ENCODE results near the gene CSTF3.
"Not testable (repeated sequence)": the region's sequence is repeated elsewhere in the genome, so short reads cannot be mapped to it uniquely, and the experiment has no call there.

Gene CSTF3

DNA sequence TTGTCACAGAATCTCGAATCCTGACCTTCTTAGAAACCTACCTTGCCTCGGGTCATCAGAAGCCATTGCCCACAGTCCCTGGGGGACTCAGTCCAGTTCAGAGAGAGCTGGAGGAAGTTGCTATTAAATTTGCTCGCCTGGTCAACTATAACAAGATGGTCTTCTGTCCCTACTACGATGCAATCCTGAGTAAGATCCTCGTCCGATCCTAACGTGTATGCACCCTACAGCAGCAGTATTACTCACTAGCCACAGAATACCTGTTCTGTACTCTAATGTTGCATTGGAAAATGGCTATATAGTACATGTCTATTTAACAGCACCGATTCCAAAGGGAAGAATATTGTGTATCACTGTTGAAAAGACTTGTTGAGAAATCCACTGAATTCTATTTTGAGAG lies 88.8 kb downstream of the CSTF3 start:
- no peak for DNase-seq

DNA sequence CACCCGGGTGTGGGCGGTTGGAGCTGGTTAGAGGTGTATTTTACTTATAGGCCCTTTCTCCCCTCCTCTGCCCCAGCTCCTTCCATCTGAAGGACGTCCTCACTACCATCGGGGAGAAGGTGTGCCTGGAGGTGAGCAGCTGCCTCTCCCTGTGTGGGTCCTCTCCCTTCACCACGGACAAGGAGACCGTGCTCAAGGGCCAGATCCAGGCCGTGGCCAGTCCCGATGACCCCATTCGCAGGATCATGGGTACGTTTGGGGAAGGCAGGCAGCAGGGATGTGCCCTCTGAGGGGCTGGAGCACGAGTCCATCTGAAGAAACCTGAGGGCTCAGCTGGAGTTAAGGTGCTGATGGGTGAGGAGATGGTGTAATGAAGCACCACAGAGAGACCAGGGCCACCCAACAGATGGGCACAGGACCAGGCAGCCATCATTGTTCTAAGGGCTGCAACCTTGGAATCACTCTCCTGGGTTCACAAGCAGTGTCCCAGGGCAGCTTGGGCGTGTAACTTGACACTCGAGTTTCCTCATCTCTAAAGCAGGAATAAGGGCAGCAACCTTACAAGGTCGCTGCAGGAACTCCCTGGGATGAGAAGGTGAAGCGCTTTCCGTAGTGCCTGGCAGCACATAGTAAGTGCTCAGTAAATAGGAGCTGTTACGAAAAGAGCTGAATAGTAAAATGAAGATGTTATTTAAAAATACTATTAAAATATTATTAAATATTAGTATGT lies 92.5 kb downstream of the CSTF3 start:
- DNase-seq: no peak

DNA sequence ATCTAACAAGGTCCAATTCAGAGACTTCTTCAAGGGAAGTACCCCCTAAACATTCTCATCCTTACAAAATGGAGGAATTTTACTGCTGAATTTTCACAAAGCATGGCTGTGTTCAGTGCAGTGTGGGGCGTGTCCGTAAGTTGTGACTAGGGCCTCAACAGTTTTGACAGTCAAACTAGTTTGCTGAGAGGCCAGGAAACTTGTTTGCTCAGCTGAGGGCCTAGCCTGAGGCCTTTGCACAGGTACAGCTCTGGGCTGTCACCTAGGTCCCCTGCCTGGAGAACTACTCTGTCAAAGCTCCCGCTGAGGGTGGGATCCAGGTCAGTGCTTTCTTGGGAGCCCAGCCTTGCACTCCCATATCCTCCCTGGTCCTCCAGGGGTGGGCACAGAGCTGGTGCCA lies 94.0 kb downstream of the CSTF3 start:
- DNase-seq: no peak

DNA sequence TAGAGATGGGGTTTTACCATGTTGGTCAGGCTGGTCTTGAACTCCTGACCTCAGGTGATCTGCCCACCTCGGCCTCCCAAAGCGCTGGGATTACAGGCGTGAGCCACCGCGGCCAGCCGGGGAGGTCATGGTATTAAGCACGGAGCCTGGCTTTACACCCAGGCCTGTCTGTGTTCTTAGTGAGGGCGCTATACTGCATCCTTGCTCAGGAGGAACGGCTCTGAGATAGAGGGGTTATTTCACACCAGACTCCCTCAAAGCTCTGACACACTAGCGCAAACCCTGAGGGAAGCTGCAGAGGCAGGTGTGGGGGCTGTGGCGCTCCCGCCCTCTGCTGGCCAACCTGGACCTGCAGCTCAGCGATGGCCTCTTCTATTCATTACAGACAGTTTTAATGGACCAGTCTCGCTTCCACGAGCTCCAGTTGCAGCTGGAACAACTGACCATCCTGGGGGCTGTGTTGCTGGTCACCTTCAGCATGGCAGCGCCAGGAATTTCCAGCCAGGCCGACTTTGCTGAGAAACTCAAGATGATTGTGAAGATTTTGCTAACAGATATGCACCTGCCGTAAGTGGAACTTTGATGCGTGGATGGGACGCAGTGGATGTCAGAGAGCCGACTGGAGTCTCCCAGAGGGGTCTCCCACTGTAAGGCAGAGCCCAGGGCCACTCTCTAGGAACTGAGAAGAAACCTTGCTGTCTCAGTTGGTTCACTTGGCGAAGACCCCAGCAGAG lies 95.7 kb downstream of the CSTF3 start:
- DNase-seq: peak; percentile 72 to 73

DNA sequence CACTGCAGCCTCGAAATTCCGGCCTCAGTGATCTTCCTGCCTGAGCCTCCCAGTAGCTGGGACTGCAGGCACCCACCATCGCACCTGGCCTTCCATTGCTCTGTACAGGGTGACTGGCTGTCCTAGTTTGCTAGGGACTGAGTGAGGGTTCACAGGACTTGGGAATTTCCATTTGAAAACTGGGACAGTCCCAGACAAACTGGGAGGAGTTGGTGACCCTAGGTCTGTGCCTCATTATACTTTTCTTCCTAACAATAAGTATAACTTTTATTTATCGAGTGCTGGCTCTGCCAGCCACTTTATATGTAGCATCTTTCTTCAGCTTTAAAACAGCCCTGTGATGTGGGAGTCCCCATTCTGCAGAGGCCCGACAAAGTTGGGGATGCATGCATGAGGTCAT lies 96.4 kb downstream of the CSTF3 start:
- no peak for DNase-seq

DNA sequence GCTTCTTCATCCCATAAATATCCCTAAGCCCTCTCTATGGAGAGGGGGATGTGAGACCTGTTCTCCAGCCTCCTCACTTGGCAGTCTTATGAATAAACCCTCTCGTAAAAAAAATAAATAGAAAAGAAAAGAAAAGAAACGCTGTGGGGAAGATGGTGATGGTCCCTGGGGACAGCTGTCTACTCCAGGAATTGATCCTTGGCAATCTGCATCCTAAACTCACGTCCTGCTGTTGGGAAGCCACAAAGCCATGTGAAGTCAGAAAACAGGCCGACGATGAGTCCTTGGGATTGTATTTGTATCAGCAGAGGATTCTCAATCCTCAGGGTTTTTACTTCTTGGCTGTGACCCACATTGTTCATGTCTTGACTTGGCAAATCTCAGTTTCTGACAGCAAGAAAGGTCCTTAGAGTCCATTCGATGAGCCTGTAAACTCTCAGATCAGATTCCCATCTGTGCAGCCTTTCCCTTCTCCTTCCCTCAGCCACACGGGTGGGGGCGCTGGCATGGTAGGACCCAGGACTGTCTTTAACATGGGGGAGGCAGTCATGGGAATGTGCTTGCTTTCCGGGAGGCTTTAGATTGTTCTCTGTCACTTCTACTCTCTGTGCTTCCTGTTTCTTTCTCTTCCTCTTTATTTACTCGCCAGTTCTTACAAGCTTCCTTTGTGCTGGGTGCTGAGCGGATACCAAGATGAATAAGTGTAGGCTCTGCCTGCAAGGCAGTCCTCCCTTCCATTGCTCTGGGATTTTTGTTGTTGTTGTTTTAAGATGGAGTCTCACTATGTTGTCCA lies 97.1 kb downstream of the CSTF3 start:
- DNase-seq: no peak

DNA sequence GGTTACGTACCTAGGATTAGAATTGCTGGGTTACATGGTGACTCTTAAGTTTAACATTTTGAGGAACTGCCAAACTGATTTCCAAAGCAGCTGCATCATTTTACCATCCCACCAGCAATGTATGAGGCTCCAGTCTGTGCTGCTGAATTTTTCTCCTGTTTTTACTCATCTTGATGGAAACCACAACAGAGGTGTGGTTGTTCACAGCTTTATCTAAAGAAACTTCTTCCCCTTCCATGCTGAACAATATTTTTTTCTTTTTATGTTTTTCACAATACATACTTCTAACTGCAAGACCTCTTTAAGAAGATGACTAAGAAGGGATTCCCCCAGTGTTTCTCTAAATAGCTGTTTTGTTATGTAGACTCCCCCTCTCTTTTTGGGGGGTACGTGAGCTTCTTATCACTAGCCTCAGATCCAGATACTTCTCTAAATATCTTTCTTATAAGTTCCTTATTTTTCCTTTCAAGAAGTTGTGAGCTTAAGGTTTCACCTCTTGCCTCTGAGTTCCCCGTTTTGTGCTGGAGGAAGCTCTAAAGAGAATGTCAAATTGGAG lies 97.9 kb downstream of the CSTF3 start:
- no peak for DNase-seq

DNA sequence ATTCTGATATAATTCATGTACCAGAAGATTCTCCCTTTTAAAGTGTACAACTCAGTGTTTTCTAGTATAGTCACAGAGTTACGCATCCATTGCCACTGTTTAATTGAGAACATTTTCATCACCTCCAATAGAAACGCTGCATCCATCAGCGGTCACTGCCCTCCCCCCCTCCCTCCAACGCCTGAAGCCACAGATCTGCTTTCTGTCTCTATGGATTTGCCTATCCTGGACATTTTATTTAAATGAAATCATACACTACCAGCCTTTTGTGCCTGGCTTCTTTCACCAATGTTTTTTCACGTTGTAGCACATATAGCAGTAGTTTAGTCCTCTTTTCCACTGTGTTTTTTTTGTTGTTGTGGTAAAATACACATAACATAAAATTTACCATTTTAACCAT lies 99.1 kb downstream of the CSTF3 start:
- no peak for DNase-seq

DNA sequence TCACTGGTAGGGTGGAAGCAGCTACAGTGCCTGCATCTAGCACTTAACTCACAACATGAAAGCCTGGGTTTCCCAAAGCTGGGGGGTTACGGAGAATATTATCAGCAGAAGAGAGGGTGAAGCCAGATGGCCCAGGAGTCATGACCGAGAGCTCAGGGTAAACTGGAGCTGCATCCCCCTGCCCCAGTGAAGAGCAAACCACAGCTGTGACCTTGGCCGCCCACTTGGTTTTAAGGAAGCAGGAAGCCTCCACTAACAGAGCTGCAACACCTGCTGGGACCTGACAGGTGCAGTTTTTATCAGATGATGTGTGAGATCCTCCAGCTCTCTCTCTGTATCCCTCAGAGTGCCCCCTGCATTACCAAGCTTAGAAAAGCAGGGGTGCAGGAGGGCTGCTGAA lies 101.0 kb downstream of the CSTF3 start:
- DNase-seq: no peak

DNA sequence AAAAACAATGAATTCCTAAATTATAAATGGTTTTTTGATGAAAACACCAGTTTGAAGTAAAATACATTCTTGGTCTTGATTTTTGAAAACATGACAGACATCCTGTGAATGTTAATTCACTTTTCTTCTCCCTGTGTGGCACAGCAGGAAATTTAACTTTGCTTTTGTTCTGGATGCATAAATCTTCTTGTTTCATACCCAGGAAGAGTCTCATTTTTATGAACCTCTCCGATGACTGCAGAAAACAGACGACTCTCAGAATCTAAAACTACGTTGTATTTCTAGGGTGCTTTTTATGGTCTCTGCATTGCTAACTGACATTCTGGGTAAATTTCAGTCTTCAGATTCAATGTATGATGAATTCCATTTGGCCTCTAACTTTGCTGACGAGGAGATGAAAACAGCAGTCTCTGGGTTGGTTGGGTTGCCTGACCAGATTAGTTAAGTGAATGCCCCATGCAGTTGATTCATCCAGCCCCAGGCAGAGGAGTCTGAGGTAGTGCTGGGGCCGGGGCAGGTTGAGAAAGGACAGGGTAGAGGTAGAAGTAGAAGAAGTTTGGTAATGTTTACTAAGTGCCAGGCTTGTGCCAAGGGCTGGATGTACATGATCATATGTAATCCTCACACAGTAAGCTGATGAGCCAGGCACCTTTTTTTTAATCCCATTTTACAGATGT lies 101.8 kb downstream of the CSTF3 start:
- no peak for DNase-seq

DNA sequence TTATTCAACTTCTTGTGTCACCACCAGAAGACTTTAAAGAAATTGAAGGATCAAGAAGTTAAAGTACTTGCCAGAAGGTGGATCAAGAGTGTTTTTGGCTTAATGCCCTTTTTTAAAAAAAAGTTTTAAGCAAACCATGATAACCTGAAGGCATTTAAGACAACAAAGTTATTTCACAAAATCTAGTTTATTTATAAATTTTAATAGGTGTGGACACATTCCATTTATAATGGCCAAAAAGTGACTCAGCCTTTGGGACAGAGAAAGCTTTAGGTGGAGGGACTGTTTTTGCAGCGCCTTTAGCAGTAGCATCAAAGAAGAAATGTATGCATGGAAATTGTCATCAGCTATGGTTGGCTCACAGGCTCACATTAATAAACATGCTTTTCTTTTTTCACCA lies 104.0 kb downstream of the CSTF3 start:
- no peak for DNase-seq

DNA sequence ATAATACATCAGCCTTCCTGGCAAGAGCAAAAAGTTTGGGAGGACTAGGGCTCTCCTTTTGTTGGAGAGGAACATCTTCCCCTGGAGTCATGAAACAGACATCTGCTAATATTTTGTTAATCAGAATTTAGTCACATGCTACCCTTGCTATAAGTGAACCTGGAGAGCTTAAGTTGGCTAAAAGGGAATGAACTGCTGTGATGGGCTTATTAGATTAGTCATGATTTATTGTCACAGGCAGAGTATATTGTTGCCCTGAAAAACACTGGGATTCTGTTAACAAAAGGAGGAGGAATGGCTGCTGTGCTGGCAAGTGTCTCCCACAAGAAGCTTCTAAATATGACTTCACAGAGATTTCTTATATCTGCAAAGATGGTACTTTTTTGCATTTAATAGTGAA lies 105.9 kb downstream of the CSTF3 start:
- no peak for DNase-seq

DNA sequence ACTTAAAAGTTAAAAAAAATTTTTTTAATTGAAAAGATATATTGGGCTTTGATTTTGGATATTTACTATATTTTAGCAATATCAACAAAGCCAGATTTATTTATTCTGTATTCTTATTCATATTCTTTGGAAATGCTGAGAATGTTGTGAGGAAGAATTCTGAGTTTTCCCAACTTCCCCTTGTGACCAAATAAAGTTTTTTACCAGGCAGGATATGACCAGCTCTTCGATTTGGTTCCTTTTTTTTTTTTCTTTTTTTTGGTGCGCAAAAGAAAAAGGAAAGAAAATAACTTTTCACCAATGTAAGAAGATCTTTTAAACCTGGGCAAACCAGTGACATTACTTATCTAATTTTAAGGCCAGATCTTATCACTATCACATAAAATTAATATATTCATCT lies 109.0 kb downstream of the CSTF3 start:
- no peak for DNase-seq

DNA sequence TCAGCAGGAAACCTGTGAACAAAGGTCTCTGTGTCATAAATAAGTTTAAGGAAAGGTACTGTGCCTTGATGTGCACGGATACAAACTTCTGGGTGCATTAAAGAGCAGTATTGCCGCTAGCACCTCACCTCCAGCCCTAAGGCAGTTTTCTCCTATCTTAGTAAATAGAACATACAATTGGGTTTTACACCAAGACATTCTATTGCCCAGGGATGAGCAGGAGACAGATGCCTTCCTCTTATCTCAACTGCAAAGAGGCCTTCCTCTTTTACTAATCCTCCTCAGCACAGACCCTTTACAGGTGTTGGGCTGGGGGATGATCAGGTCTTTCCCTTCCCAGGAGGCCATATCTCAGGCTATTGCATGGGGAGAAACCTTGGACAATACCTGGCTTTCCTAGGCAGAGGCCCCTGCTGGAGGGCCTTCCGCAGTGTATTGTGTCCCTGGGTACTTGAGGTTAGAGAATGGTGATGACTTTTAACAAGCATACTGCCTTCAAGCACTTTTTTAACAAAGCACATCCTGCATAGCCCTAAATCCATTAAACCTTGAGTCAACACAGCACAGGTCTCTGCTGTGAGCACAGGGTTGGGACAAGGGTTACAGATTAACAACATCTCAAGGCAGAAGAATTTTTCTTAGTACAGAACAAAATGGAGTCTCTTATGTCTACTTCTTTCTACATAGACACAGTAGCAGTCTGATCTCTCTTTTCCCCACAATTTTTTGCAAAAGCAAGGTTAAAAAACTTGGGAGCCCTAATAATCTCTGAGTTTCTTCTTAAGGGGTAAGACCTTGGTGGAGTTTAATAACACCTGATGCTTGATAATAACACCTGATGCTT lies 111.5 kb downstream of the CSTF3 start:
- DNase-seq: not testable (repeated sequence)

DNA sequence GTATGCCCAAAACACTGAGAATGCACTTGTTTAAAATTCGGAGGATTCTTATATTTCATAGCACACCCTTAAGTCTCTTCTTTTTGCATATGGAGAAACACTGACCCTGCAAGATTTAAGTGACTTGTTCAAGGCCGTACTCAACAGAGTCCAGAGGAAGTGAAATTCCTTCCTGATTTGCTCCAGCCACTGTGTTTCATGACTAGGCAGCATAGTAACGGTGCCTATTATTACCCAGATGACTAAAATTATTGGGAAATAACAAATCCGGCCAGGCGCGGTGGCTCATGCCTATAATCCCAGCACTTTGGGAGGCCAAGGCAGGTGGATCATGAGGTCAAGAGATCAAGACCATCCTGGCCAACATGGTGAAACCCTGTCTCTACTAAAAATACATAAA lies 112.6 kb downstream of the CSTF3 start:
- peak in 1 of 2 donors; percentile 41 for DNase-seq

DNA sequence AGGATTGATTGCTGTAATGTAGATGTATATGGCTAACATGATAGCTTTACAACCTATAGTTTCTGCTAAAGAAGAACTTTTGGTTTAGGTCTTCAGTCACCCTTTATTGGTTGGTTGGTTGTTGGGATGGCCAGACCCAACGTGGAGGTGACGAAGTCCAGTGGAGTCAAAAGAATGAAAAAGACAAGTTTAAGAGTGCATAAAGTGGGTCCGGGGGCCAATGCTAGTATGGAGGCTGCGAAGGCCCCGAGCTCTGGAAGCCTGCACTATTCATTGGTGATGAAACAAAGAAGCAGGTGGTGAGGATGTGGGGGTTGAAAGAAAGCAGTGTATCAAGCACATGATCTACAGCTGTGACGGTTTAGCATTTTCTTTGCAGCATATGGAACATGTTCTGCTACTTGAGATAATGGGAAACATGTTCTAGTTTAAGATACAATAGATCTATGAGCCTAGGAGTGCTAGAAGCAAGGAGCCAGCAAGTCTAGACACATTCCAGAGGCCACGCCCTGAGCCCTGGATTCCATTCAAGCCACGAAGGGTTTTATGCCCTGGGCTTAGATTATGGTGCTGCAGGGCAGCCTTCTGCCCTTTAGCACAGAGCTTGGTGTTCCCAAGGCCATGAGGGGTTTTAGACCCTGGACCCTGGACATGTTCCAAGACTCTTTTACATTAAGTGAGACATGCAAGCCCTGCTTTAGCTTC lies 115.6 kb downstream of the CSTF3 start:
- DNase-seq: no peak

DNA sequence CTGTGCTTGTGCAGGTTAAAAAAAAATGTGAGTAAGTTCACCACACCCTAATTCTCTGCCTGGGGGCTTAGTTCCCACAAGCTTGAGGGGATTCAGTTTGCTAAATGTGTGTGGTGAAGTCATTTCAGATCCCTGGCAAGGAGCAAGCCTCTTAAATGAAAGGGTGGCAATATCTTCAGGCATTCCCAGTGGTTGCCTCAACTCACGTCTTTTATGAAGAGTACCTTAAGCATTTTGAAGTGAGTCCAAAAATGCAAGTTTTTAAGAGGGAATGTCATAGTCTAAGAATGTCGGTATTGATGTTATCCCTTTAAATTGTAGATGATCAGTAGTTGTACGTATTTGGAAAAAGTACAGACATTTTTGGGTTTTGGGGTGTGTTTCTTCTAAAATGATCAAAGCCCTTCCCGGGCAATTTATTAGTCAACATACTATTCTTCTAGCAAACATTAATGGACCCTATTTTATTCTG lies 117.0 kb downstream of the CSTF3 start:
- DNase-seq: no peak

DNA sequence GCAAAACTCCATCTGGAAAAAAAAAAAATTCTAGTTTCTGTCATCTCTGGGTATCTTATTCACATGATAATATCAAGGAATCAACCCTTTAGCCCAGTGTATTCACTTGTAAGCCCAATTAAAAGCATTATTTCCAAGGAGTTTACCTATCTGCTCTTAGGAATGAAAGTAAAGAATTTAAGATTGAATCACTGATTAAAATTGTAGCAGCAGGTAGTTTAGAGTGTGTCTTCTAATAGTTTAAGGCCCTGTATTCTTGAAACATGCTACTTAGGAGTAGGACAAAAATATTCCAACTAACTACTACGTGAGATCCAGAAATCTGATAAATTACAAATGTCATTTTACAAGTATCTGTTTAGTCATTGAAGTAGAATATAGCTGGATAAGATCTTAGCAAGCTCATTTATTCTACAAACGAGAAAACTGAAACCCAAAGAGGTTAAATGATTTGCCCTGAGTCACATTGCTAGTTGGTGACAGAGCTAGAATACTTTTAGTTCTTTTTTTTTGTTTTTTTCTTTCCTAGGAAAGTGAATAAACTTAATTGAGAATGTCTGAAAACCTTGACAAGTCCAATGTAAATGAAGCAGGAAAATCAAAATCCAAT lies 118.0 kb downstream of the CSTF3 start:
- DNase-seq: no peak

DNA sequence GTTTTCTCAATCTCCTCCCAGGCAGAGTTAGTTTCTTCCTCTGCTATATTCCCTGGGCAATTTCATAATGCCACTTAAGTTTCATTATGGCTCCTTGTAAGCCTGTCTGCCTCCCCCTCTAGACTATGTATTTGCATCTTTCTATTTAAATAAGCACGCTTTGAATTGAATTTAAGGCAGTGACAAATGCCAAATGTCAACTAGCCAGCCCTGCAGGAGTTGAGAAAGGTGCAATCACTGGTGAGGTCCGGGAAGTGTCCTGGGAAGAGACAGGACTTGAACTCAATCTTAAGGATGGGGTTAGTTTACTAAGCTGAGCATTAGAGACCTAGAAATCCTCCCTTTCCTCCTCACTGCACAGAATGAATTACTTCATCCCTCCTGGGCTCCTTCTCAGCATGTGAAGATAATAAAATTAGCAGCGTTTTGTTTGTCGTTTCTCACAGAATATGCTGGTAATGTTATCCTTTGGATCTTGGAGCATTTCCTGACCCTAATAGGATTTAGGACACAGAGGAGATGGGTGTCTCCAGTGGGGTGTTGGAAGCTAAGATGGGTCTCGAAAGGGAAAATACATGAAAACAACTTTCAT lies 120.3 kb downstream of the CSTF3 start:
- DNase-seq: no peak

All from CD4-positive, alpha-beta T cell treated with Interleukin-1 beta for 1 hour (primary cell).